ENCODE measurements around the gene TUT4. TPM values are rescaled to one million over a fixed set of nuclear protein-coding genes. Genes with fewer than 3 reads are reported as not detected.

The TUT4 gene
- total RNA-seq, 1 donor from 2014 or later = 139 TPM

DNA sequence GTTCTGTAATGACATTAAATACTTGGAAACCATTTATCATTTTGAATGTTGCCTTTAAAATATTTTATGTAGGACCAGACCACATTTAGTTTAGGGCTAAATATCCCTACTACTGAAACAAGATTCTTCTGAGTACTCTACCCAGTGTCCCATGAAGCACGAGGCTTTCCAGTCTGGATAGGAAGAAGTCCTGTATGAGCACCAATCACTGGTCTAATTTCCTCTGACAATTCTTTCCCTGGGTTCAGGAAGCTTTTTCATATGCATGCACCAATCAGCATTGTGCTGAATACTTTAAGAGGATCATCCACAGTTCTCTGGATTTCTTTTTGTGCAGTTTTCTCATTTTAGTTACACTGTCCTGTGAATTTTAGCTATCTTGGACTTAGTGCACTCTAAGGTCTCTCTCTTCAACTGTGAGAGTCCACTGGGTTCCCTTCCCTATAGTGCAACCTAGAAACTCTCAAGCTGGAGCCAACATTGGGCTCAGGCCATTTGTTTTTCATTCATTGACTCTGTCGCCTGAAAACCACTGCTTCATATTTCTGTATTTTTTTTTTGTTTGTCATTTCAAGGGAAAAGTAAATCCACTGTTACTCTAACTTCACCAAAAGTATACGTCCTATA lies 45.9 kb downstream of the TUT4 start:
- no peaks in the 10 kb centered on the region for H3K4me1 Mint-ChIP-seq
- H2AFZ ChIP-seq (replicated peaks) = no peak overlapping the region
- no peaks in the 10 kb centered on the region for H3K9me3 Mint-ChIP-seq
- H3K4me3 ChIP-seq = no peak overlapping the region
- no peak for DNase-seq (ENCODE audit: low spot score)
- peaks cover 33% of the 10 kb centered on the region for H3K36me3 Mint-ChIP-seq
- H3K4me2 ChIP-seq = no peak overlapping the region
- TF ChIP-seq, protein P1, sequence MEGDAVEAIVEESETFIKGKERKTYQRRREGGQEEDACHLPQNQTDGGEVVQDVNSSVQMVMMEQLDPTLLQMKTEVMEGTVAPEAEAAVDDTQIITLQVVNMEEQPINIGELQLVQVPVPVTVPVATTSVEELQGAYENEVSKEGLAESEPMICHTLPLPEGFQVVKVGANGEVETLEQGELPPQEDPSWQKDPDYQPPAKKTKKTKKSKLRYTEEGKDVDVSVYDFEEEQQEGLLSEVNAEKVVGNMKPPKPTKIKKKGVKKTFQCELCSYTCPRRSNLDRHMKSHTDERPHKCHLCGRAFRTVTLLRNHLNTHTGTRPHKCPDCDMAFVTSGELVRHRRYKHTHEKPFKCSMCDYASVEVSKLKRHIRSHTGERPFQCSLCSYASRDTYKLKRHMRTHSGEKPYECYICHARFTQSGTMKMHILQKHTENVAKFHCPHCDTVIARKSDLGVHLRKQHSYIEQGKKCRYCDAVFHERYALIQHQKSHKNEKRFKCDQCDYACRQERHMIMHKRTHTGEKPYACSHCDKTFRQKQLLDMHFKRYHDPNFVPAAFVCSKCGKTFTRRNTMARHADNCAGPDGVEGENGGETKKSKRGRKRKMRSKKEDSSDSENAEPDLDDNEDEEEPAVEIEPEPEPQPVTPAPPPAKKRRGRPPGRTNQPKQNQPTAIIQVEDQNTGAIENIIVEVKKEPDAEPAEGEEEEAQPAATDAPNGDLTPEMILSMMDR (IDR thresholded peaks at IDR 0.05) = no peak
- TF ChIP-seq EZH2phosphoT487 (IDR thresholded peaks at IDR 0.05) (no peak), EZH2 (IDR thresholded peaks at IDR 0.05) (no peak)
- peaks cover 6% of the 10 kb centered on the region for H3K36me3 ChIP-seq
- no peak overlapping the region for H3K4me3 Mint-ChIP-seq
- H3K27me3 ChIP-seq = no peaks in the 10 kb centered on the region
- no peaks in the 10 kb centered on the region for H3K9me3 ChIP-seq (ENCODE audit: low read depth)
- H3K79me2 ChIP-seq (ENCODE audit: low read depth) = no peaks in the 10 kb centered on the region
- no peak overlapping the region for H3K9ac ChIP-seq
- H3F3A ChIP-seq (ENCODE audit: low read depth) = no peaks in the 10 kb centered on the region
- no peak overlapping the region for H3K27ac ChIP-seq
- peaks cover 22% of the 10 kb centered on the region for H4K20me1 ChIP-seq (ENCODE audit: low read depth)
- no peaks in the 10 kb centered on the region for H3K4me1 ChIP-seq
- no peak overlapping the region for H3K27ac Mint-ChIP-seq
- H3K27me3 Mint-ChIP-seq (ENCODE audit: insufficient read depth, low read depth) = no peaks in the 10 kb centered on the region

DNA sequence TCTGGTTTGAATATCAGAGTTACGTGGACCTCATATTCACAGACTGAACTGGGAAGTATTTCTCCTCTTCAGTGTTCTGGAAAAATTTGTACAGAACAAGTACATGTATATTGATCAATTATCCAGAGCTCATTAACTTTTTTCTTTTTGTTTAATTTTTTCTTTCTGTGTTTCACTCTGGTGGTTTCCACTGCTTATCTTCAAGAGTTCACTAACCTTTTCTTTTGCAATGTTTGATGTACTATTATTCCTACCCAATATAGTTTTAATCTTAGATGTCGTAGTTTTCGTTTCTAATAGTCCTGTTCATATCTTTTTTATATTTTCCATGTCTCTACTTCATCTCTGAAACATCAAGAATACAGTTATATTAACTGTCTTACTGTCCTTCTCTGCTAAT lies 46.5 kb downstream of the TUT4 start:
- H4K20me1 ChIP-seq (ENCODE audit: low read depth) = peaks cover 19% of the 10 kb centered on the region
- no peak for DNase-seq (ENCODE audit: low spot score)
- no peaks in the 10 kb centered on the region for H3K79me2 ChIP-seq (ENCODE audit: low read depth)
- no peak overlapping the region for H3K27ac ChIP-seq
- H3K9me3 ChIP-seq (ENCODE audit: low read depth) = no peaks in the 10 kb centered on the region
- H2AFZ ChIP-seq (replicated peaks) = no peak overlapping the region
- Mint-ChIP-seq H3K36me3 (peaks cover 37% of the 10 kb centered on the region), H3K27me3 (ENCODE audit: insufficient read depth, low read depth) (no peaks in the 10 kb centered on the region), H3K27ac (no peak overlapping the region), H3K4me1 (no peaks in the 10 kb centered on the region), H3K4me3 (no peak overlapping the region), H3K9me3 (no peaks in the 10 kb centered on the region)
- H3F3A ChIP-seq (ENCODE audit: low read depth) = no peaks in the 10 kb centered on the region
- H3K4me2 ChIP-seq = no peak overlapping the region
- H3K27me3 ChIP-seq = no peaks in the 10 kb centered on the region
- no peak overlapping the region for H3K9ac ChIP-seq
- no peak for TF ChIP-seq EZH2 (IDR thresholded peaks at IDR 0.05)
- no peak for TF ChIP-seq EZH2phosphoT487 (IDR thresholded peaks at IDR 0.05)
- TF ChIP-seq, protein P1 (IDR thresholded peaks at IDR 0.05) = no peak
- no peak overlapping the region for H3K4me3 ChIP-seq
- peaks cover 6% of the 10 kb centered on the region for H3K36me3 ChIP-seq
- no peaks in the 10 kb centered on the region for H3K4me1 ChIP-seq

DNA sequence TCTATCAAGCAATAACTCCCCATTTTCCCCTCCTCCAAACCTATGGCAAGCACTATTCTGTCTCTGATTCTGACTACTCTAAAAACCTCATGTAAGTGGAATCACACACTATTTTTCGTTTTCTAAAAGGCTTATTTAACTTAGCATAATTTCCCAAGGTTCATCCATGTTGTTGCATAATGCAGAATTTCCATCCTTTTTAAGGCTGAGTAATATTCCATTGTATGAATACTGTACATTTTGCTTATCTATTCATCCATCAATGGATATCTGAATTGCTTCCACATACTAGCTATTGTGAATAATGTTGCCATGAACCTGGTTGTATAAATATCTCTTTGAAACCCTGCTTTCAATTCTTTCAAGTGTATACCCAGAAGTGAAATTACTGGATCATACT lies 48.2 kb downstream of the TUT4 start:
- Histone ChIP-seq H3K27me3 (no peaks in the 10 kb centered on the region), H3K9ac (no peak overlapping the region), H3K4me1 (no peaks in the 10 kb centered on the region), H3K36me3 (peaks cover 4% of the 10 kb centered on the region), H3K4me2 (no peak overlapping the region), H3K4me3 (no peak overlapping the region), H3K79me2 (ENCODE audit: low read depth) (peaks cover 16% of the 10 kb centered on the region), H3K9me3 (ENCODE audit: low read depth) (no peaks in the 10 kb centered on the region), H3F3A (ENCODE audit: low read depth) (no peaks in the 10 kb centered on the region), H2AFZ (replicated peaks) (no peak overlapping the region), H4K20me1 (ENCODE audit: low read depth) (peaks cover 11% of the 10 kb centered on the region), H3K27ac (no peak overlapping the region)
- H3K9me3 Mint-ChIP-seq = no peaks in the 10 kb centered on the region
- no peak overlapping the region for H3K4me3 Mint-ChIP-seq
- no peaks in the 10 kb centered on the region for H3K27me3 Mint-ChIP-seq (ENCODE audit: insufficient read depth, low read depth)
- TF ChIP-seq EZH2 (IDR thresholded peaks at IDR 0.05) = no peak
- TF ChIP-seq, protein P1 (IDR thresholded peaks at IDR 0.05) = no peak
- DNase-seq (ENCODE audit: low spot score) = no peak
- H3K36me3 Mint-ChIP-seq = peaks cover 42% of the 10 kb centered on the region
- H3K4me1 Mint-ChIP-seq = no peaks in the 10 kb centered on the region
- no peak overlapping the region for H3K27ac Mint-ChIP-seq
